Measurements from ENCODE around the gene SF3A1. TPM values are rescaled to one million over a fixed set of nuclear protein-coding genes. Genes with fewer than 3 reads are reported as not detected.

The SF3A1 gene
- total RNA-seq, 2 donors from 2014 or later: 317 to 372 TPM

DNA sequence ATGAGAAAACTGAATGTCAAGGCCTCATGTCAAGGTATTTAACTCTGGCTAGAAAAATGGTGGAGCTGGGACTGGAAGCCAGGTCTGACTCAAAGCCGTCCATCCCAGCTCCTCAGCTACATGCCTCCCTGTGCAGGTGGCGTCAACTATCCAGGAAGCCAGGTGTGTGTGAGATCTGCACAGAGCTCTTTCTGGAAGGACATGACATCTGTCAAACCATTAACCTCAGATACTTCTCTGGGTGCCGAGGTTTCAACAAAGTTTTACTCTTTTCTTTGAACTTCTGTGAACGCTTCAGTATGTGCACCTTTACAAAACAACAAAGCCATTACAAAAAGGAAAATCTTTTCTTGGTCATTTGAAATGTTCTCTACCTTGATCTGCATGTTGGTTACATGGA lies 60.4 kb downstream of the SF3A1 start:
- H3K27me3 Mint-ChIP-seq: no peaks in the 10 kb centered on the region
- no peak overlapping the region for H3K4me3 Mint-ChIP-seq

GRCh38 chr22:30295576-30295975 lies 61.1 kb downstream of the SF3A1 start:
- H3K4me3 Mint-ChIP-seq: no peak overlapping the region
- no peaks in the 10 kb centered on the region for H3K27me3 Mint-ChIP-seq
- no peak for DNase-seq
- ATAC-seq: no peak
- peaks cover 25% of the 10 kb centered on the region for H3K4me1 Mint-ChIP-seq
- H3K36me3 Mint-ChIP-seq (ENCODE audit: low read depth): peaks cover 4% of the 10 kb centered on the region
- H3K27ac Mint-ChIP-seq: peak overlapping the region; percentile 73
- H3K9me3 ChIP-seq (ENCODE audit: control insufficient read depth, low read length, poor library complexity, severe bottlenecking): no peaks in the 10 kb centered on the region

More for the DNA sequence above, 60.4 kb downstream of the SF3A1 start:
- H3K9me3 ChIP-seq (ENCODE audit: control insufficient read depth, low read length, poor library complexity, severe bottlenecking): no peaks in the 10 kb centered on the region
- DNase-seq (no peak), ATAC-seq (peak; percentile 52)
- Mint-ChIP-seq H3K4me1 (peaks cover 28% of the 10 kb centered on the region), H3K36me3 (ENCODE audit: low read depth) (peaks cover 4% of the 10 kb centered on the region), H3K27ac (peak overlapping the region; percentile 73)

- Mint-ChIP-seq H3K4me3 (no peak overlapping the region), H3K27ac (peak overlapping the region; percentile 74), H3K4me1 (peaks cover 30% of the 10 kb centered on the region), H3K27me3 (no peaks in the 10 kb centered on the region), H3K36me3 (ENCODE audit: low read depth) (peaks cover 4% of the 10 kb centered on the region)
- no peak for DNase-seq
- no peaks in the 10 kb centered on the region for H3K9me3 ChIP-seq (ENCODE audit: control insufficient read depth, low read length, poor library complexity, severe bottlenecking)
- no peak for ATAC-seq
Measured at GRCh38 chr22:30294830-30295229, 61.9 kb downstream of the SF3A1 start.

DNA sequence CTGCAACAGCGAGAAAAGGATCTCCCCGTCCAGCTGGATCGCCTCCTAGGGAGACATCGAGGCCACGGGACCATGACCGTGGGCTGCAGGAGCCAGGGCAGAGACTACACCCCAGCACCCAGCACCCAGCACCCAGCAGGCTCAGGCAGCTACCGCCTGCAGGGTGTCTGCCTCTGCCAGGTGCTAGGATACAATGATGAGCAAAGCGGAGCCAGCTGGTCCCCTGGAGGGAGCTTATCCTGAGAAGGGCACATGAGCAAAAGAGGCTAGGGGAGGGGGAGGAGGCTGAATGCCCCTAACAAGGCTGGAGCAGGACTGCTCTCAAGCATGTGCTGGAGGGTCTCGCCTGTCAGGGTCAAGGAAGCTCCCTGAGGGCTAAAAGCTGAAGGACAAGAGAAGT lies 62.6 kb downstream of the SF3A1 start:
- no peaks in the 10 kb centered on the region for H3K9me3 ChIP-seq (ENCODE audit: control insufficient read depth, low read length, poor library complexity, severe bottlenecking)
- Mint-ChIP-seq H3K27ac (peak overlapping the region; percentile 74), H3K4me3 (no peak overlapping the region), H3K27me3 (no peaks in the 10 kb centered on the region), H3K4me1 (peaks cover 33% of the 10 kb centered on the region), H3K36me3 (ENCODE audit: low read depth) (peaks cover 4% of the 10 kb centered on the region)
- ATAC-seq: no peak
- DNase-seq: no peak

- DNase-seq (no peak), ATAC-seq (no peak)
- Mint-ChIP-seq H3K27me3 (no peaks in the 10 kb centered on the region), H3K4me3 (no peak overlapping the region), H3K4me1 (peaks cover 34% of the 10 kb centered on the region), H3K36me3 (ENCODE audit: low read depth) (peaks cover 4% of the 10 kb centered on the region), H3K27ac (peak overlapping the region; percentile 74)
- H3K9me3 ChIP-seq (ENCODE audit: control insufficient read depth, low read length, poor library complexity, severe bottlenecking): no peaks in the 10 kb centered on the region
Measured at GRCh38 chr22:30293026-30293425, 63.7 kb downstream of the SF3A1 start.

GRCh38 chr22:30292069-30292970 lies 64.4 kb downstream of the SF3A1 start:
- peak overlapping the region; percentile 74 for H3K27ac Mint-ChIP-seq
- peaks cover 36% of the 10 kb centered on the region for H3K4me1 Mint-ChIP-seq

DNA sequence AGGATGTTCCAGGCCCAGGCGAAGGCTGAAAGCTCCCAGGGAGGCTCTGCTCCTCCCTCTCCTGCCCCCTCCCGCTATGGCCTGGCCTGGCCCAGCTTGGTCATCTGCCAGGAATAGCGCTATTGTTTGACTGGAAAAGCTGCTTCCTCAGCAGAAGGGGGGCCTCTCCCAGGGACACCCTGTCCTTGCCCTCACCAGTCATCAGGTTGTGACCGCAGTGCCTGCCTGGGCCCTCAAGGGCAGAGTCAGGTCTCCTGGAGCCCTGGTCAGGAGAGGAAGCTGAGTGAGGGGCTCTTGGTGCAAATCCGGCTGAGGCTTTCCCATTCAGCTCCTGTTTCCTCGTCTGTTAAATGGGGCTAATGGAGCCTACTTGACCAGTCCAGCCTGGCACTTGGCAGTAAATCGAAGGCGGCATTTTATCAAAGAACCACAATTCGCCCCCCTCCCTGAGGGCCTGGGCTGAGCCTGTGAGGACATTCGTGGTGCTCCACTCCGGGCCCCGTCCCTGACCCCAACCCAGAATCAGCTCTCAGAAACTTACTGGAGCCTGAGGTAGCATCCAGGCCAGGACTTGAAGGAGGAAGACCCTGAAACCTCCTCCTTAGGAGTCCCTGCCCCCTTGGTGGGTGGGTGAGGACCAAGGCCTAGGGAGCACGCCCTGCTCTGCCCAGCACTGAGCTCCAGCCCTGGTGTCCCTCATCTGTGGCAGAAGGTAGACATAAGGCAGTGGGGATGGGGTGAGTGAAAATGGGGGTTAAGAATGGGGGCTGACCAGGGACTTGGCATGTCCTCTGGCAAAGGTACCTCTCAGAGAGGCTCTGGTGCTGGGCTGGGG lies 65.4 kb downstream of the SF3A1 start:
- Mint-ChIP-seq H3K27me3 (no peaks in the 10 kb centered on the region), H3K4me1 (peaks cover 29% of the 10 kb centered on the region), H3K4me3 (no peak overlapping the region), H3K36me3 (ENCODE audit: low read depth) (peaks cover 4% of the 10 kb centered on the region), H3K27ac (peak overlapping the region; percentile 51)
- DNase-seq: no peak
- no peaks in the 10 kb centered on the region for H3K9me3 ChIP-seq (ENCODE audit: control insufficient read depth, low read length, poor library complexity, severe bottlenecking)
- ATAC-seq: no peak

More at GRCh38 chr22:30292069-30292970, 64.4 kb downstream of the SF3A1 start:
- no peaks in the 10 kb centered on the region for H3K9me3 ChIP-seq (ENCODE audit: control insufficient read depth, low read length, poor library complexity, severe bottlenecking)
- Mint-ChIP-seq H3K4me3 (no peak overlapping the region), H3K27me3 (no peaks in the 10 kb centered on the region), H3K36me3 (ENCODE audit: low read depth) (peaks cover 4% of the 10 kb centered on the region)
- ATAC-seq: no peak
- no peak for DNase-seq

DNA sequence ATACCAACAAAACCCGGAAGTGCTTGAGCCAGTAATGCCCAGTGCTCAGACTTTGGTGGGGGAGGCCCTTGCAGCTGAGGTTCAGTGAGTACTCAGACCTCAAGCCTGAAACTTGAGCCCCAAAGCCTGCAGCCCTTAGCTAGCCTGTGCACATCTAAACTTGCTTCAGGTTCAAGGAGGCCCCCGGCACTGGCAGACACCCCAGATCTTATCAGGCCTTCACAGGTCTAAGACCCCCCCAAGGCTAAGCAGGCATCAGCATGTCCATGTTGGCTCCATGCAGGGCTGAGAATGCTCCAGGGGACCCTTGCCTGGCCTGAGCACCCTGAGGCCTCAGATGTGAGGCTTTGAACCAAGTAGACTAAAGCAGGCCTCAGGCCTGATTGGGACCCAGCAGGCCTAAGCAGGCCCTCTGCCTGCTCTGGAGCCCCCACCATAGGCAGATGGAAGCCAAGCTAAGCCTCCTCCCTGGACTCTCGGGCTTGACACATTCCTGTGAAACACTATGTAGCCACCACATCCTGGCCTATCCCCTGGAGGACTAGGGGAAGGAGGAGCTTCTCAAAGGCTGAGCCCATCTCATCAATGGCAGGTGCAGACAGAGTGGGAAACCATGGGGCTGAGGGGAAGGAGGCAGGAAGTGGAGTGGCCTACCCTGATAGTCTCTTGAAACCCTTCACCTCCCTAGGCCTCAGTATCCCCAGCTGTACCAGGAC lies 66.2 kb downstream of the SF3A1 start:
- no peaks in the 10 kb centered on the region for H3K27me3 Mint-ChIP-seq
- H3K4me3 Mint-ChIP-seq: peak overlapping the region; percentile 92
- peak overlapping the region; percentile 89 for H3K27ac Mint-ChIP-seq
- H3K4me1 Mint-ChIP-seq: peaks cover 23% of the 10 kb centered on the region
- no peaks in the 10 kb centered on the region for H3K9me3 ChIP-seq (ENCODE audit: control insufficient read depth, low read length, poor library complexity, severe bottlenecking)
- no peak for ATAC-seq
- peaks cover 4% of the 10 kb centered on the region for H3K36me3 Mint-ChIP-seq (ENCODE audit: low read depth)
- no peak for DNase-seq

DNA sequence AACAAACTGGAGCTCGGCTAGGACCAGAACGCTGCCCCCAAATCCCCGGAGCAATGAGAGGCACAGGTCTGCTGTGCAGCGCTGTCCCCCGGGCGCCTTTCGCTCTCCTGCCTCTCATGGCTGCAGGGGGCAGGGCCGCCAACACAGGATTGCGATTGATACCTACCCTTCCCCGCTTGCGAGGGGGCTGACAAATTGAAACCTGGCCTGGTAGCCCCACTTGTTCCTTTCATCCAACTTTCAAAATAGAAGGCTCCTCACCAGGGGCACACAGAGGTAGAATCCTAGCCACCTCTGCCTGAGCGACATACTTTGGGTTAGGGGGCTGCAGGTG lies 66.7 kb downstream of the SF3A1 start:
- Mint-ChIP-seq H3K36me3 (ENCODE audit: low read depth) (peaks cover 4% of the 10 kb centered on the region), H3K4me3 (peak overlapping the region; percentile 92), H3K27me3 (no peaks in the 10 kb centered on the region), H3K27ac (peak overlapping the region; percentile 89), H3K4me1 (peaks cover 26% of the 10 kb centered on the region)
- DNase-seq (no peak), ATAC-seq (peak; percentile 36)
- no peaks in the 10 kb centered on the region for H3K9me3 ChIP-seq (ENCODE audit: control insufficient read depth, low read length, poor library complexity, severe bottlenecking)

GRCh38 chr22:30289141-30289979 lies 67.3 kb downstream of the SF3A1 start, which contains the start of gene CASTOR1:
TSS of gene CASTOR1 (minus strand) at chr22:30289505. CDS start at chr22:30289497, 8 bp downstream.
- Mint-ChIP-seq H3K36me3 (ENCODE audit: low read depth) (peaks cover 4% of the 10 kb centered on the region), H3K27me3 (no peaks in the 10 kb centered on the region), H3K4me1 (peaks cover 28% of the 10 kb centered on the region), H3K27ac (peak within 1 kb of the TSS; percentile 89), H3K4me3 (peak within 1 kb of the TSS; percentile 92)
- ATAC-seq (peak; percentile 83), DNase-seq (peak; percentile 75 to 90 (median 89))
- H3K9me3 ChIP-seq (ENCODE audit: control insufficient read depth, low read length, poor library complexity, severe bottlenecking): no peaks in the 10 kb centered on the region

DNA sequence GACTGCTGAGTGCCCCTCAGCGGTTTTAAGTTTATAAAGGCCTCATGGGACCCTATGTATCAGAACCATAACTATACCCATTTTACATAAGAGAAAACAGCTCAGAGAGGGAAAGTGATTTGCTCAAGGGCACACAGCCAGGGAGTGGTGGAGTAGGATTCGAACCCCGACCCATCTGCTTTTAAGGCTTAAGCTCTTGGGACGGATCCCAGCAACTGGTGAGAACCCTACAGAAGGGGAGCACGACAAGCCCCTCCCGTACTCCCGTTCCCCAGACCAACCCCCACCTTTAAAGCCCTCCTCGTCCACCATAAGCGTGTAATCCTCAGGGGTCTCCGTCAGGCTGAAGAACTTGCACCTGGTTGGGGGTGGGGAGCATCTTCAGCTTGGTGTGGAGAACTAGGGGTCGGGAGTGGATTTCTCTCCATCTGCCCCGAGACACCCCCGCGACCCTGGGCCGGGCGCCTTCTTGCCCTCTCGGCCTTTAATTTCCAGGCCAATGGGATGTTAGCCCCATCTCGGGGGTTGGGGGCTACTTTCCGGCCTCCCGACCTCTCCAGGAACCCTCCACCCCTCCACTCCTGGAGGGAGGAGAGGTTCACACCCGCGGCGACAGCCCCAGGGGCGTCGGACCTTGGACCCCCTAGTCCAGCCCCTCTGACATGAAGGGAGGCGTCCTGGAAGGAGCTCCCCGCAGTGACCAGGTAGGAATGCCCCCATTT lies 68.1 kb downstream of the SF3A1 start:
- no peak for DNase-seq
- Mint-ChIP-seq H3K4me3 (peak overlapping the region; percentile 92), H3K27ac (peak overlapping the region; percentile 24), H3K36me3 (ENCODE audit: low read depth) (peaks cover 4% of the 10 kb centered on the region), H3K27me3 (no peaks in the 10 kb centered on the region), H3K4me1 (peaks cover 28% of the 10 kb centered on the region)
- no peaks in the 10 kb centered on the region for H3K9me3 ChIP-seq (ENCODE audit: control insufficient read depth, low read length, poor library complexity, severe bottlenecking)
- ATAC-seq: no peak

Data from T-helper 17 cell (primary cell).